Activated CD8-positive, alpha-beta memory T cell treated with anti-CD3 and anti-CD28 coated beads, Interleukin-2, amount 50 U/mL, for 24 hours (primary cell): ENCODE measurements around the gene HMOX1.
A peak's percentile ranks its signal among the peaks of the same experiment; 100 is the strongest.
"Not testable (repeated sequence)": the region's sequence is repeated elsewhere in the genome, so short reads cannot be mapped to it uniquely, and the experiment has no call there.

Experiments used
- DNase-seq: peaks from one replicate; pipeline ENCODE4 v3.0.0-alpha.2; 2020; ENCODE audit errors: extremely low read depth

HMOX1 gene

DNA sequence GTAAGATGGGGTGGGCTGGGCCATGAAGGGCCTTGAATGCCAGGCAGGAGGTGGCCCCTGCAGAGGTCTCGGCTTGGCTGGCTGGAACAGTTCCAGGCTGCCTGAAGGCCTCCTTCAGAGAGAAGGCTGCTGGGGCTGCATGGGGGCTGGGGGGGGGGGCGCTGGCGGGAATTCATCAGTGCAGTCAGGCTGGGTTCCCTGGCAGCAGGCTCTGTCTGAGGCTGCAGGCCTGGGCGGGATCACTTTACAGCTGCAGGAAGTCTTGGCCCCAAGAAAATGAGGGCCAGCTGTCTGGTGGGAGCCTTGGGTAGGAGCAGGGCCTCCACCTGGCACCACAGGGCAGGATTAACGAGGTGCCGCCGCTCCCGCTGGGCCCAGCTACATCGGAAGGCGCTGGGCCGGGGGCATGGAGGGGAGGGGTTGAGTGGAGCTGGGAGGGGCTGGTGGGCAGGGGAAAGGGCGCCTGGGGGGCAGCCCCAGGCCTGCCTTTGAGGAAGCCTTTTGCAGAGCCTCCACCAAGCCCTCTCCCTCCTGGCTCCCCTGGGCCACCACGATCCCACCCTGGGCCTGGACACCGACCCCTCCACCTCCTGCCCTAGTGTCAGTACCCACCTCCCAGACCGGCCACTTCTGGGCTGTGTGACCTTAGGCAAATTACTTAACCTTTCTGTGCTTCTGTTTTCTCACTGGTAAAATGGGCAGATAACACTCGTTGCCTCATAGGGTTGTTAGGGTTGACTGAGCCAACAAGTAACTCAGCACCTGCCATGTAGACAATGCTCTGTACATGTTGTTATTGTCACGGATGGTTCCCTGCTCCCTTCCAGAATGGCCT, 31.0 kb upstream of the HMOX1 start:
- DNase-seq, result no peak

DNA sequence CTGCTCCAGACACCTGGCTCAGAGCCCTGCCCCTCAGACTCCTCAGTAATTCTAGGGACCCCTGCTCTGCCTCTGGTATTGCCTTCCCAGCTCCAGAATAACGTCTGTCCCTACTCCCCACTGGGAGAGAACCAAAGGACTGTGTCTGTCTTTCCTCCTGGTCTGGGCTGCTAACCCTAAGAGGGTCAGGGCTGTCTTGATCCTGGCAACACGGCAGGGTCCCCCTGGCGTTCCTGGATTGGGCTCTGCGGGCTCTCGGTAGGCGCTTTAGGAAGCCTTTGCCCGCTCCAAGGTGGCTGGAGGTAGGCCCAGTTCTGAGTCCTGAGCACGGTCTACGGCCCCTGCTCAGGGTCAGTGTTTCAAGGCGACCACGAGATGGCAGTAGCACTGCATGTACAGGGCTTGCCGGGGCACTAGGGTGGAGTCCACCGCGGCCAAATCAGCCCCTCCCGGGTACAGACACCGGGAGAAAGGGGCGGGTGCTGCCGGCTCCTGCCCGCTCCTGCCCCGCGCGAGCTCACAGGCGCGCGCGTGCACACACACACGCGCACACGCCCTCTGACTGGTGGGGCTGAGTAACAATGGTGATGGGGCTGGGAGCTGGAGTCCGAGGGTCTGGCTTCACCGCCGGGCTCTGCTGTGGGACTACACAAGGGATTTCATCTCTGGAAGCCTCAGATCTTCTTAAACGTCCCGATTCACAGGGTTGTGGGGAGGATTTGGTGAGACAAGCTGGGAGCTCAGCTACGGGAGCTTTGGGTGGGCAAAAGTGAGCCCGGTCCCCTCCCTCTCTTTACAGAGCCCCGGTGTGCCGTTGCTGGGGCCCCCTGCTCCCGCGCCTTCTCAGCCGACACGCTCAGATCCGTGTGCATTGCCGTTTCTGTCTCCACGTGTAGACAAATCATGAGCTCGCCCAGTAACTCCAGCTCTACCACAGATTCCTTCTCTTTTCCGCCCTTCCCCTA, 30.1 kb upstream of the HMOX1 start:
- DNase-seq, result peak; percentile 65

DNA sequence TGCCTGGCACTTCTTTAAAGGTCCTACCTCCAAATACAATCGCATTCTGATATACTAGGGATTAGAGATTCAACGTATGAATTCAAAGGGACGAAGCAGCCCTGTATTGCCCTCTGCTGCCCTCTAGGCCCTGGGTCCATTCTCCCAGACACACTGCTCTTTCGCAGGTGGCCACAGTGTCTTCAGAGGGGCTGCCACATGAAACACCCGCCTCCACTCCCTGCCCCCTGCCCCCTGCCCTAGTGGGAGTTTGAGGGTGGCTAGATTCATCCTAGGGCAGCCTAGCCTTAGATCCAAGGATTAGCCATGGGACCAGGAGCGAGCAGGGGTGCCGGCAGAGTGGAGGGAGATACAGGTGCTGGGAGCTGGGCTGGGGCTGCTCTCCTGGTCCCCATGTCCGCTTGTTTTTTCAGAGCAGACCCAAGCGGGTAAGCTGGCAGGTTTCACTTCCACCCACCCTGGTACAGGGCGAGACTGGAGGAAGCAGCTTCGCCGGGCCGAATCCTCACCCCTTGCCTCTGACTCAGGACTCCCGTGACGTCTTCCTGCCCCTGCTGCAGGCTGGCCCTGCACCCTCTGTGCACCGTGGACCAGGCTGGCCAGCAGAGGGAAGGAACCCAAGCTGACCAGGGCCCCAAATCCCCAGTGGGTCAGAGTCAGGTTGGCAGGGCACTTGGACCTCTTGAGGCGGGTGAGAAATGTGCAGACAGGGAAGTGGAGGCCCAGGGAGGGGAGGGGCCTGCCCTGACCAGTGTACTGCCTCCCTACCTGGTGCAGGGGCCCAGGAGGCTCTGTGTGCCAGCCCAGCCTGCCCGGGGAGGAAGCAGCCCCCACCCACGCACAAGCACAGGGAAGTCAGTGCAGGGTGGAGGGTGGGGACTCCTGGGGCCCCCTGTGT, 28.4 kb upstream of the HMOX1 start:
- no peak for DNase-seq

DNA sequence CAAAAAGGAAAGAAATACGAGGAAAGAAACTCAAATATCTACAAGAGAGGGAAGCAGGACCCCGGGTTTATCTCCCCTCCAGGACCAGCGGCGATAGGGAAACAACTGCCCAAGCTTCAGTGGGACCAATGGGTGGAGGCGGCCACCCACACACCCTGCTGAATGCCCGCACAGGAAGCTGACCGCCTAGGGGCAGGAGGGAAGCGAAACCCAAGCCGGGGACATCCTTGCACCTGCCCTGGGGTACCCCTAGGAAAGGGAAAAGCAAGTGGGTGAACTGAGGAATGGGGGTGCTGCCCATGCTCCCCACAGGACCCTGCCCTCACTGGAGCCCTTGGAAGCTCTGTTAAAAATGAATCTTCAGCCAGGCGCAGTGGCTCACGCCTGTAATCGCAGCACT, 27.6 kb upstream of the HMOX1 start:
- DNase-seq, result no peak

DNA sequence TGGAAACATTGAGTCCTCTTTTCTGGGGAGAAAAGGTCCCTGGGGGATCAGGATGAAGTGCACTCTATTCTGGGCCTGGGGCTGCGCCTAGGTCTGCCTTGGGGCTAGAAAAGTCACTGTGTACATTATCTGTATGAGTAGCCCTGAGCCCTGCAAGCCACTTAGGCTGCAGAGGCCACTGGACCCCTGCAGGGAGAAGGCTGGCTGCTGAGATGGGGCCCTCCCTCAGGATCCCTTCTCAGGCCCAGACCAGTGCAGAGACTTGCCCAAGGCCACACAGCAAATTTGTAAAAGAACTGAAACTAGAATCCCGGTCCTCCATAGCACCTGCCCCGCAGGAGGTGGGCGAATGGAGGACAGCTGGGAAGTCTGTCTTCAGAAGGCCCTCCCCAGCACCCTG, 26.8 kb upstream of the HMOX1 start:
- DNase-seq, result no peak

DNA sequence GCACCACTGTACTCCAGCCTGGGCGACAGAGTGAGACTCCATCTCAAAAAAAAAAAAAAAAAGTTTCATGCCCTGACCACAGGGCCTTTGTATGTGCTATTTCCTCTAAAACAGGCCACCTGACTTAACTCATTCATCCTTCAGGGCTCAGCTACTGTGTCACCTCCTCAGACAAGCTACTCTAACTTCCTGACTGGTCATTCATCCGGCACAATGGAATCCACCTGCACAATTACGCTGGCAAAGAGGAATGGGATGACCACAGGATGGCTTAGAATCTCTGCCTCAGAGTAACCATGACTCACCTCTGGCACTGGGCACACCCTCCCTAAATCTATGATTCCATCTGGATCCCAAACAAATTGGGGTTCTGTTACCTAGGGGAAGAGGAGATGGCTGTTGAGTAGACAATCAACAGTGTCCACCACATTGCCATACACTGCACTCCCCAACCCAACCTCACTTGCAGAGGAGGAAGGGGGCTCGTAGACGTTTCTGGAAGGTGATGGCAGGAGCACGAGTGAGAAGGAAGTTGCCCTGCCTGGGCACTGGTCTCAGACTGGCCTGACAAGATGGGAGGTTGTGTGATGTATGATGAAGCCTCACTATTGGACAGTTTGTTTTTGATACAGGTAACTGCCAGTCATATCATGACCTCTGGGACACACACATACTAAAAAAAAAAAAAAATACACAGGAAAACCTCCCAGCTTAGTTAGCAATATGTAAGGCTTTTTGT, 22.8 kb upstream of the HMOX1 start:
- no peak for DNase-seq

DNA sequence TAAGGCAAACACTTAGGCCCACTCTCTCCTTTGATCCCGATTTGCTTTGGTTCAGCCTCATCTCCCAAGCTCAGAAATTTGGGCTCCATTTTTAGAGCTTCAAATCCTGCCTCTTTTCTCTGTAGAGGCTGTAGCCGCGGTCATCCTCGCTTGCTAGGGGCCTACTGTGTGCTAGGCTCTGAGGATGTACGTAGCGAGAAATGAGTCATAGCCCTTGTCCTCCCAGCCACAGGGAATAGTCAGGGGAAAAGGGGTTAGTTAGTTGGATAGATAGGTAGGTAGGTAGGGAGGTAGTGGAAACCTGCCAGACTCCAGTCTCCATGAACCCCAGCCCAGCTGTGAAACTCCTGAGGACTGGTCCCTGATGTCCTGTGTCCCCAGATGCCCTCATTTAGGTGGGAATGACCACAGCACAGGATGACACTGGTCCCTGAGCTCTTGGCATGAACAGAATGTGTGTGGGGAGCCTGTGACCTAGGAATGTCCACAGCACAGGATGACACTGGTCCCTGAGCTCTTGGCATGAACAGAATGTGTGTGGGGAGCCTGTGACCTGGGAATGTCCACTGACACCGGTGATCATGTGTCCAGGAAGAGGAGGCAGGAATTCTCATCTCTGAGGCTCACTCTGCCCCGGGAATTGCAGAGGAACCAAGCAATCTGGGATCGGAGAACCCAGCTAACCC, 21.4 kb upstream of the HMOX1 start:
- DNase-seq, result no peak

DNA sequence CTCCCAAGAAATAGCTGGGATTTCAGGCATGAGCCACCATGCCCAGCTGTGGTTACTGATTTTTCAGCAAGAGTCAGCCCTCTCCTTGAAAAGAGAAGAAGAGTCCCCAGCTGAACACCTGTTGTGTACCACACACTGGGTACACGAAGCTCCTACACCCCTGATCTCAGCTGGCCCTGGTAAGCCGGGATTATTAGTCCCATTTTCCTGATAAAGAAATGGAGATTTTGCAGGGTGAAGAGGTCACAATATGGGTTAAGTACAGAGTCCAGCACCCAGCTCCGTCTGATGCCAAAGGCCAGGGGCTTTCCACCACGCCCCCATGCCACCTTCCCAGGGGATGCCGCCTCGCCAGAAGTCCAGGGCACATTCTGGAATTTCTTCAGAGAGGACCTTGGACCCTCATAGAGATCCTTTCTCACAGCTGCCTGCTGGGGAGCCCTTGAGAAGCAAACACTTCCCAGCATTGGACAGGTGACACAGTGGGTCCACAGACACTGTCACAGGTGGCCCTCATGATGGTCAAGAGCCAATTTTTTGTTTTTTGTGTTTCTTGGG, 19.8 kb upstream of the HMOX1 start:
- no peak for DNase-seq

DNA sequence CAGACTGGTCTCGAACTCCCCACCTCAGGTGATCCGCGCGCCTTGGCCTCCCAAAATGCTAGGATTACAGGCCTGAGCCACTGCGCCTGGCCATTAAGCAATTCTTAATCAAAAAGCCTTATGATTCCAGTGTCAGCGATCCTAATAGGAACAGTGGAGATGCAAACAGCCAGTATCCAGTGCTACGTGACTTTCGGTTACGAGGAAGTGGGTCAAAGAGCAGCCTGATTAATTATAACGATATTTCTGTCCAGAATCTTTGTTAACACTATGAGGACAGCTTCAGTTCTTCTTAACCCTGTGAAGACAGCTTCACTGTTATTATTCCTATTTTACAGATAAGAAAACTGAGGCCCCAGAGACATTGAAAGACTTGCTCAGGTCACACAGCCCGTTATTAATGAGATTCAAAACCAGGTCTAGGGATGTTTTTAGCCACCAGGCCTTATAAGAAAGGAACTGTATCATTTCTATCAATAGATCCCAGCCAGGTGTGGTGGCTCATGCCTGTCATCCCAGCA, 17.3 kb upstream of the HMOX1 start:
- DNase-seq, result no peak

DNA sequence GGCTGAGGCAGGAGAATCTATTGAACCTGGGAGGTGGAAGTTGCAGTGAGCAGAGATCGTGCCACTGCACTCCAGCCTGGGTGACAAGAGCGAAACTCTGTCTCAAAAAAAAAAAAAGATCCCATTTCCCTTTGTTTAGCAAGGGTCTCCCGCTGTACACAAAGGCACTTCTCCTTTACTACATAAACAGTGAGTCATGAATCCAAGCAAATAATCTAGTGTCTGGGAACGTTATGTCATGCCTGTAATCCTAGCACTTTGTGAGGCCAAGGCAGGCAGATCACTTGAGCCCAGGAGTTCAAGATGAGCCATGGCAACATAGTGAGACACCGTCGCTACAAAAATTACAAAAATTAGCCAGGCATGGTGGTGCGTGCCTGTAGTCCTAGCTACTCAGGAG, 16.7 kb upstream of the HMOX1 start:
- not testable (repeated sequence) for DNase-seq

DNA sequence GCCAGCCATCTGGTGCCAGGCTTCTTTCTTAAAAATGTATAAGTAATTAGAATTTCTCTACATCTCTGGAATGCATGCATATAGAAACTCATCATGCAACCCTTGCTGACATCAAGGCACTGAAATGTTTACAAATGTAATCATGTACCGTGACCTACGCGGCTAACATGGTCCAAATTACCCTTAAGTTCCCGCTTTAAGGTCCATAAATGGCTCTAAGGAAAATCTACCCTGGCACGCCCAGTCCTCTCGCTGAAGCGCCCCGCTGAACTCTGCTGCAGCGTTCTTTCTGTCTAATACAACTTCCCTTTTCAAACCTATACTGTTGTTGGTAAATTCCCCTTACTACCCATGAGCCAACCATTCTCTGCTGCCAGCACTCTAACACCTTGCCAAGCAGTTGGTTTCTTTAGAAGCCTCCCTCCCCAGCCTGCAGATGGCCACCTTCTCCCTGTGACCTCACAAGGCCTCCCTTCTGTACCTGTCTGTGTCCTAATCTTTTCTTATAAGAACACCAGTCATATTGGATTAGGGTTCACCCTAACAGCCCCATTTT, 13.5 kb upstream of the HMOX1 start:
- no peak for DNase-seq

DNA sequence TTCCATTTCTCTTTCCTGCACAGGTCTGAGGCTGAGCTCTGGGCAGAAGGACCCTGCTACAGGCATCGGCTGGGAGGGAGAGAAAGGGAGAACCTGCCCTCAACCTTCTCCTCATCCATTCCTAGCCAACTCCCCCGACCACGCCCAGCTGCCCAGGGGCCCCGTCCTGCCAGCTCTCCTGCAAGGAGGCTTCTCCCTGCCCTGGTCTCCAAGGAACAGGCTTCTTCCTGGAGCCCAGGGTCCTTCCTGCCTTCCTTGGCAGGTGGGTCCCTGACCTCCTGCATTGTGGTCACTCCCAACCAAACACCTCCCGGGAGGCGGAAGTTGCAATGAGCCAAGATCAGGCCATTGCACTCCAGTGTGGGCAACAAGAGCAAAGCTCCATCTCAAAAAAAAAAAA, 12.5 kb upstream of the HMOX1 start:
- no peak for DNase-seq

DNA sequence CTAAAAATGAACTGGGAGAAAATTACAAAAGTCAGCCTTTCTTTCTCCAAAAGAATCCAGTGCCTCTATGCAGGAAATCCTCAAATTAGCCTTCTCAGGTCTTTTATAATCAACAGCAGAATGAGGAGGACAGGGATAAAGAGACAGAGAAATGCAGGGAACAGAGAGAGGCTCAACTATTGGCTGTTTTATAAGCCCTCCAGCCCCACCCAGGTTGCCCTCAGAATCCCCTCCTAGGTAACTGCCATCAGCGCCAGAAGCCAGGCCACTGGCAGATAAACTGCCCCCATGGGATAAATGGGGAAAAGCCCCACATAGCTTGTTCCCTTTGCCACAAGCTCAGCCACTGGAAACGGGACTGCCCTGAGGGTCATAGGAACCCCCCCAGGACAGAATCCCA, 10.9 kb upstream of the HMOX1 start:
- no peak for DNase-seq

DNA sequence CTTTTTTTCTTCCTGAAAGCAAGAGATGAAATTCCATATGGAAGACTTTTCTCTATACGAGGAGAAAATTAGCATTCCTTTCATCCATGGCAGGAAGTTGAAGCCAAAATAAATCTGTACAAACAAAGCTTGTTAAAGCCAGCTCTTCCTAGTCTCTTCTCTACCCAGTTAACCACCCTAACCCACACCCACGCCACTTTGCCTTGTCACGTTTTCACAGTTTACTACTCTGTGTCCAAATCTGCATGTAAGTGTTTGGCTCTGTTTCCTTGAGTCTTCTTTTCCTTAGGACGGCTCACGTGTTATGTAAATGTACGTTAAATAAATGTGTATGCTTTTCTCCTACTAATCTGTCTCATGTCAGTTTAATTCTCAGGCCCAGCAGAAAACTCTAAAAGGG, 7.1 kb upstream of the HMOX1 start:
- no peak for DNase-seq

DNA sequence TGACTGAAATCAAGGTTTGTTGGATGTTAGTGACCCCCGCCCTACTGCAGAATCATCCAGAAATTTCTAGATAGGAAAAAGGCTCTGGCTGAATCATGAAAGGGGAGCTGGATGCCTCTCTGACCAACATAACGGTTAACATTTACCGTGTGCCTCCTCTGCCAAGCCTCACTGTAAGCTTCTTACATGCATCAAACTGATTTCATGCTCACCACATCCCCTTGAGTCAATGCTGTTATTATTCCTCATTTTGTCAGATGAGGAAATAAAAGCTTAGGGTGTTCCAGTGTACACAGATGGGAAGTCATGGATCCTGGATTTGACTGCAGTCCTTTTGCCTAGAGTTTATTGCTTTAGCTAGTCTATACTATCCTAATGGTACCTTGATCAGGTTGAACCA, 5.9 kb upstream of the HMOX1 start:
- DNase-seq, result no peak

DNA sequence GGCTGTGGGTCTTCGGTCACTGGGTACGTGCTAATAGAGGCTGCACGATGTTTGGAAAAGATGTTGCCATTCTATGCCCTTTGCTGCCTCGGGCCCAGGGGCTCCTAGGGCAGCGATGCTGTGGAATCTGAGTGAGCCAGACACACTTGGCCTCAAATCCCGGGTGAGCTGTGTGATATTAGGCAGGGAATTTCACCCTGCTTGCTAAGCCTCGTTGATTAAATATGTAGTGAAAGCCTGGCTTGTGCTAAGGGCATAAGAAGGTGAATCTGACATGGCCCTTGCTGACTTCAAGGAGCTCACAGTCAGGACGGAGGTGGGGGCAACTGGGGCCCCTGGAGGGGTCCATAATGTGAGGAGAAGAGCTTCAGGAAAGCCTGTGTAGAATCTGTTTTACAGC, 5.4 kb upstream of the HMOX1 start:
- DNase-seq, result no peak

DNA sequence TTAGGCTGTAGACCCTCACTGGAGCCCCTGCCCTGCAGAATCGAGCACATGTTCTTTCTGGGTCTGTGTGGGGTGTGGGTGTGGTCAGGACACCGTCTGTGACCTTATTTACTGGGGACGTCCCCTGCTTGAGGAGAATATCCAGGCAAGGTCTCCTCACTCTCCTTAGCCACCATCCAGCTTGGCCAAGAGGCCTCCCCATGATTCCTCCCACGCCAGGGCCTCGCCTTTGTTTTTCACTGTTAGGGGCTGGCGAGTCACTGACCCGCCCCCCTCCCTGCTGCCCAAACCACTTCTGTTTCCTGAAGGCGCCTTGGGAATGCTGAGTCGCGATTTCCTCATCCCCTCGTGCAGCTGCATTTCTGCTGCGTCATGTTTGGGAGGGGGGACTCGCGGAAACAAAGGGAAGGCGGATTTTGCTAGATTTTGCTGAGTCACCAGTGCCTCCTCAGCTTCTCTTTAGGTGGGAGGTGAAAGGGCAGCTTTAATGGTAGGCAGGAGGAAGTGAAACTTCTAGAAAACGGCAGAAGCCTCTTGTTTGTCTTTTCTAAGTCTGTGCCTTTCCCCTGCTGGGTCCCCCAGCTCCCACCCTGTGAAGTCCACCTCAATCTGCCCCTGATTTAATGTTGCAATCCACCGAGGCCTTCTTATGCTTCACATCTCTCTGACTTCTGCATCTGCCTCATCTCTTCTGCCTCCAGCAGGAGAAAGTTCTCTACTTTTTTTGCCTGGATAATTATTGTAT, 4.0 kb upstream of the HMOX1 start:
- DNase-seq, result no peak

DNA sequence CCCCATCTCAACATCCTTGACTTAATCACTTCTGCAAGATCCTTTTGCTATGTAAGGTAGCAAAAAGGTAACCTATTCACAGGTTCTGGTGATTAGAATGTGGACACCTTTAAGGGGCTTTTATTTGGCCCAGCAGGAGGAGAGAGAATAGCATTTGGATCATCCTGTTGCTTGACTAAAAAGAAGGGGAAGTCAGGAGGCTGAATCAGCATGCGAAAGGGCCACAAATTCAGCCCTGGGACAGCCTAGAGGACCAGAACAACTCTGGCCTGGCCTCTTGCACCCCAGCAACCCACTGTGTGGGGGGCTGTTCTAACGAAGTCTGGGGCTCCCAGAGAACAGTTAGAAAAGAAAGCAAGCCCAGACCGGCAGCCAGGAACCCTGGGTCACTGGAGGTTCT, 3.2 kb upstream of the HMOX1 start:
- DNase-seq, result no peak

DNA sequence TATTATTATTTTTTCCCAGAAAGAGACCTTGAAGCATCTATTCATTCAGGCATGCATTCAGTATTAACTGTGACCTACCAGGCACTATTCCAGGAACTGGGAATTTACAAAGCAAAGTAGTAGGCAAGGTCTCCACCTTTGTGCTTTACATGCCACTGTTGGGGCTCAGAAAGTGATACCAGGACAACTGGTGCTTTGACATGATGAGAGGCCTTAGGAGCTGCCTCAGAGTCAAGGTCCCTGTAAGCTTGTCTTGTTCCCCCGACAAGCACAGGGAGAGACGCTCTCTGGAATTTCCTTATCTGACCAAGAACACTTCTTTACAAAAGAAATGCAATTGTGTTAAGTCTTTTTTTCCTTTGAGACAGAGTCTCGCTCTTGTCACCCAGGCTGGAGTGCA, 2.3 kb upstream of the HMOX1 start:
- DNase-seq, result no peak
